Omental fat pad (tissue), 4 donors: ENCODE data around the gene RSPO1. TPM values are rescaled to one million over a fixed set of nuclear protein-coding genes. Genes with fewer than 3 reads are reported as not detected.

Source experiments
- ATAC-seq: fragments of 150-250 bp; one replicate; pipeline ENCODE4 v1.9.1; 2016; ENCODE audit warnings: mild to moderate bottlenecking, moderate library complexity; ENCODE audit not compliant: low FRiP score
- DNase-seq: peaks from one replicate; pipeline ENCODE4 v3.0.0-alpha.2; 2019; ENCODE audit warnings: low spot score
- total RNA-seq, 4 donors: library from RNA; depleted of rRNA; stranded (reverse); fragments of >200 nt; gene quantifications; one replicate each; pipeline ENCODE4 v1.1.0, GENCODE V29; 2016
- TF ChIP-seq, protein P1 (sequence below), 3 donors: fragments of 450-650 bp; IDR thresholded peaks; one replicate each; pipeline ENCODE4 v1.5.1; 2016 to 2017; ENCODE audit warnings: antibody characterized with exemption in 3 of 3, mild to moderate bottlenecking in 3 of 3, moderate library complexity in 2 of 3

RSPO1 gene
- total RNA-seq, 4 donors from 2014 or later: 1.7 to 47.3 (median 13.5) TPM

- ATAC-seq (no peak), DNase-seq (no peak)
- TF ChIP-seq, protein P1, sequence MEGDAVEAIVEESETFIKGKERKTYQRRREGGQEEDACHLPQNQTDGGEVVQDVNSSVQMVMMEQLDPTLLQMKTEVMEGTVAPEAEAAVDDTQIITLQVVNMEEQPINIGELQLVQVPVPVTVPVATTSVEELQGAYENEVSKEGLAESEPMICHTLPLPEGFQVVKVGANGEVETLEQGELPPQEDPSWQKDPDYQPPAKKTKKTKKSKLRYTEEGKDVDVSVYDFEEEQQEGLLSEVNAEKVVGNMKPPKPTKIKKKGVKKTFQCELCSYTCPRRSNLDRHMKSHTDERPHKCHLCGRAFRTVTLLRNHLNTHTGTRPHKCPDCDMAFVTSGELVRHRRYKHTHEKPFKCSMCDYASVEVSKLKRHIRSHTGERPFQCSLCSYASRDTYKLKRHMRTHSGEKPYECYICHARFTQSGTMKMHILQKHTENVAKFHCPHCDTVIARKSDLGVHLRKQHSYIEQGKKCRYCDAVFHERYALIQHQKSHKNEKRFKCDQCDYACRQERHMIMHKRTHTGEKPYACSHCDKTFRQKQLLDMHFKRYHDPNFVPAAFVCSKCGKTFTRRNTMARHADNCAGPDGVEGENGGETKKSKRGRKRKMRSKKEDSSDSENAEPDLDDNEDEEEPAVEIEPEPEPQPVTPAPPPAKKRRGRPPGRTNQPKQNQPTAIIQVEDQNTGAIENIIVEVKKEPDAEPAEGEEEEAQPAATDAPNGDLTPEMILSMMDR (IDR thresholded peaks at IDR 0.05): no peak
Measured at GRCh38 chr1:37574834-37575480, 59.7 kb downstream of the RSPO1 start.

- TF ChIP-seq, protein P1 (IDR thresholded peaks at IDR 0.05): no peak
- DNase-seq: no peak
- no peak for ATAC-seq
Measured at GRCh38 chr1:37570528-37571334, 64.0 kb downstream of the RSPO1 start.

DNA sequence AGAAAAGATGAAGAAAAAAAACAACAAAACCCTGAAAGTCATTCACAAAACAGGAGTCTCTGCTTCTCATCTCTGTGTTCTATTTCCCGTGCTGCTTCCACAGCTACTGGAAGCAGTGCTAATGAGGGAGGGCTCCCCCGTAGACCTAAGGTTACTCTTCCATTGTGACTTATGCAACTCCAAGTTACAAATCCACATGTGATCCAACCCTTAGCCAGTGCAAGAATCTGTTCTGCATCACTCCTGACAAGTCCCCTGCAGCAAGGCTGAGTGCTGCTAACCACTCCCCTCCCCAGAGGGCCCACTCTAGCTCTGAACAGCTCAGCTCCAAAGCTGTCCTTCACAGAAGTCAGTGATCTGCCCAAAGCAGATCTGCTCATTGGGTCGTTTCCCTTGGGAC lies 67.7 kb downstream of the RSPO1 start:
- TF ChIP-seq, protein P1 (IDR thresholded peaks at IDR 0.05): no peak
- DNase-seq (no peak), ATAC-seq (no peak)

DNA sequence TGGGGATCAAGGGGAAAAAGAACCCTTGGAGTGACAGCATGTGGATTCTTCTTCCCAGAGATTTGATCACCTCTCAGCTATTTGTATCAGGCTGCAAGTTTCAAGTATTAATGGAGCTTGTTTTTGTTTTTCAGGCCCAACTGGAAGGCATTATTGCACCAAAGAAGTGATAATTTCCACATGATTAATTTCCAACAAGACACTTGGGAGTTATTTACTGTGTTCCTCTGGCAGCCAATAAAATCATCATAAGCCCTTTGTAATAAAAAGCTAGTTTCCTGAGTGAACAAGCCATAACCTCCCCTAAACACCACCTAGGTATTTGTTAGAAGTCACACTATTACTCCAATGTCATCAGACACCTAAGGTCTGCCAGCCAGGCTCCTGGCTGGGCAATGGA lies 69.8 kb downstream of the RSPO1 start:
- ATAC-seq: no peak
- TF ChIP-seq, protein P1 (IDR thresholded peaks at IDR 0.05): no peak

GRCh38 chr1:37562984-37563383 lies 71.7 kb downstream of the RSPO1 start:
- DNase-seq (no peak), ATAC-seq (no peak)
- TF ChIP-seq, protein P1 (IDR thresholded peaks at IDR 0.05): no peak

More for the DNA sequence above, 69.8 kb downstream of the RSPO1 start:
- no peak for DNase-seq

Other genes with a start within 250 kb of the RSPO1 start
- 100 to 1,000 TPM in 1 of 4 donors, 10 to 100 TPM in 2, 1 to 10 TPM in 1; 9.9 to 137 (median 30.4) TPM for gene ZC3H12A, start 160.3 kb downstream of the RSPO1 start, total RNA-seq
- 10 to 100 TPM; 56.2 to 87.2 (median 61.5) TPM for gene MEAF6, start 120.1 kb downstream of the RSPO1 start, total RNA-seq
- gene SNIP1, start 80.6 kb downstream of the RSPO1 start, total RNA-seq: 10 to 100 TPM; 11.6 to 27.6 (median 15.7) TPM
- 1 to 10 TPM; 4.9 to 7.6 (median 6.5) TPM for gene DNALI1, start 78.0 kb downstream of the RSPO1 start, total RNA-seq
- 100 to 1,000 TPM in 1 of 4 donors, 10 to 100 TPM in 3; 39.6 to 142 (median 48.1) TPM for gene GNL2, start 39.0 kb downstream of the RSPO1 start, total RNA-seq
- gene CDCA8, start 57.6 kb upstream of the RSPO1 start, total RNA-seq: 1 to 10 TPM in 1 of 4 donors, under 1 TPM in 2, not detected in 1; 0.28 to 1.7 (median 0.63) TPM
- under 1 TPM in 1 of 4 donors, not detected in 3; 0.12 TPM for gene EPHA10, start 130.2 kb upstream of the RSPO1 start, total RNA-seq
- 1 to 10 TPM in 2 of 4 donors, under 1 TPM in 2; 0.79 to 1.4 (median 1.1) TPM for gene MANEAL, start 159.0 kb upstream of the RSPO1 start, total RNA-seq
- 10 to 100 TPM; 53.6 to 86.9 (median 71.2) TPM for gene C1orf122, start 172.9 kb upstream of the RSPO1 start, total RNA-seq
- 10 to 100 TPM; 14.7 to 28.6 (median 16.0) TPM for gene YRDC, start 173.3 kb upstream of the RSPO1 start, total RNA-seq
- 1 to 10 TPM; 6.0 to 9.0 (median 7.2) TPM for gene MTF1, start 224.7 kb upstream of the RSPO1 start, total RNA-seq